Parathyroid adenoma (tissue), 2 donors: ENCODE data around the gene CPA5.

Source experiments
- H2AFZ ChIP-seq: fragments of 300-600 bp; sonication (generic); one replicate; pipeline ENCODE4 v1.7.0; 2017; ENCODE audit warnings: antibody characterized with exemption, mild to moderate bottlenecking
- H3K27ac ChIP-seq: fragments of 300-600 bp; sonication (generic); one replicate; pipeline ENCODE4 v1.7.0; 2017
- H3K27me3 ChIP-seq: fragments of 300-600 bp; sonication (generic); one replicate; pipeline ENCODE4 v1.7.0; 2017; ENCODE audit warnings: low read length; ENCODE audit not compliant: control insufficient read depth, insufficient read depth
- H3K36me3 ChIP-seq: fragments of 300-600 bp; sonication (generic); one replicate; pipeline ENCODE4 v1.7.0; 2017; ENCODE audit warnings: low read length; ENCODE audit not compliant: control insufficient read depth, insufficient read depth
- H3K4me1 ChIP-seq: fragments of 300-600 bp; sonication (generic); one replicate; pipeline ENCODE4 v1.7.0; 2017; ENCODE audit warnings: control low read depth
- H3K4me2 ChIP-seq: fragments of 300-600 bp; sonication (generic); one replicate; pipeline ENCODE4 v1.7.0; 2017; ENCODE audit warnings: low read length
- H3K4me3 ChIP-seq: fragments of 300-600 bp; sonication (generic); one replicate; pipeline ENCODE4 v1.7.0; 2017; ENCODE audit warnings: low read depth, low read length
- H3K79me2 ChIP-seq: fragments of 300-600 bp; sonication (generic); one replicate; pipeline ENCODE4 v1.7.0; 2017; ENCODE audit warnings: control low read depth
- H3K9ac ChIP-seq: fragments of 300-600 bp; sonication (generic); one replicate; pipeline ENCODE4 v1.7.0; 2017; ENCODE audit warnings: mild to moderate bottlenecking
- H3K9me3 ChIP-seq: fragments of 300-600 bp; sonication (generic); one replicate; pipeline ENCODE4 v1.7.0; 2017; ENCODE audit warnings: low read length; ENCODE audit not compliant: control insufficient read depth
- CTCF ChIP-seq: fragments of 300-600 bp; sonication (generic); IDR thresholded peaks from one replicate; pipeline ENCODE4 v1.7.0; 2017; ENCODE audit warnings: antibody characterized with exemption, mild to moderate bottlenecking
- donor health status: primary hyperparathyroidism.

The CPA5 gene

GRCh38 chr7:130365511-130366441 is 21.2 kb downstream of the CPA5 start:
- Histone ChIP-seq H3K36me3 (no peaks in the 10 kb centered on the region), H3K27ac (no peak overlapping the region), H2AFZ (no peak overlapping the region), H3K9me3 (no peaks in the 10 kb centered on the region), H3K9ac (no peak overlapping the region), H3K4me3 (no peak overlapping the region), H3K27me3 (no peaks in the 10 kb centered on the region), H3K79me2 (no peaks in the 10 kb centered on the region), H3K4me2 (no peak overlapping the region), H3K4me1 (no peaks in the 10 kb centered on the region)
- TF ChIP-seq CTCF: no peak

DNA sequence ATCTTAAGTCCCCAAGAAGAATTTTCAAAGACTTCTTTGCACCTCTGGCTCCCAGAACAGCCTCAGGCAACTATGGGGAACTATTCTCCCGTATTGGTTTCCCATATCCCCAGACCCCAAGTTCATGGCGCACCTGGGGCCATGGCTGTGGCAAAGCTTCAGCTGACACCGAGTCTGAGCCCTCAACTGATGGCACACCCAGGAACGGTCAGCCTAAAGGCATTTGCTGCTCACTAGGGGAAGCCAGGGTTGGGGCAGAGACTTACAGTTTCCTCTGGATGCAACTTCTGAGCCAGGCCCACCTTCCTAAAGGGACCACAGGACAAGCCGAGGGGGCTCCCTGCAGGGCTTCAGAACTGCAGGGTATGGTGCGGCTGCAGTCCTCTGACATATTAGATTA is 21.9 kb downstream of the CPA5 start:
- no peak overlapping the region for H2AFZ ChIP-seq
- H3K27ac ChIP-seq: no peak overlapping the region
- TF ChIP-seq CTCF: no peak
- H3K9ac ChIP-seq: no peak overlapping the region
- no peak overlapping the region for H3K4me3 ChIP-seq
- no peaks in the 10 kb centered on the region for H3K4me1 ChIP-seq
- no peaks in the 10 kb centered on the region for H3K27me3 ChIP-seq
- no peaks in the 10 kb centered on the region for H3K9me3 ChIP-seq
- H3K79me2 ChIP-seq: no peaks in the 10 kb centered on the region
- H3K4me2 ChIP-seq: no peak overlapping the region
- no peaks in the 10 kb centered on the region for H3K36me3 ChIP-seq

DNA sequence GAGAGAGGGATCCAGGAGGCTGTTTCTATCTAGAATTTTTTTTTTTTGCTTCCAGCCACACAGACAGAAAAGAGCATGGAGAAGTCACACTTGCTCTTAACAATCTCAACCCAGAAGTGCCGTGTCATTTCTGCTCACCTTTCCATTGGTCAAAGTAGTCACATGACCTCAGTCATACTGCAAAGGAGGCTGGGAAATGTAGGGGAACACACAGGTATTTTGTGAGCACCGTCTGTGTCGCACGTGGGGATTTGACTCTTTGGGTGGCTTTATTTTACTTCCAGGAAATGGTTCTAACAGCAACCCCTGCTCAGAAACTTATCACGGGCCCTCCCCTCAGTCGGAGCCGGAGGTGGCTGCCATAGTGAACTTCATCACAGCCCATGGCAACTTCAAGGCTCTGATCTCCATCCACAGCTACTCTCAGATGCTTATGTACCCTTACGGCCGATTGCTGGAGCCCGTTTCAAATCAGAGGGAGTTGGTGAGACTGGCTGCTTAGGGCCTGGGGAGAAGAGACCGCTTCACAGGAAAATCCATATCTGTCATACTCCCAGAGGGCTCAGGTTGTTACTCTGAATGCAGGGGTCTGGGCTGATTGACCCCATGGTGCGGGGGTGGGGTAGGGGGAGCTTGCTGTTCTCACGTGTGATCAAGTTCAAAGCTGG is 22.6 kb downstream of the CPA5 start:
- Histone ChIP-seq H3K27me3 (no peaks in the 10 kb centered on the region), H2AFZ (no peak overlapping the region), H3K4me2 (no peak overlapping the region), H3K4me3 (no peak overlapping the region), H3K27ac (no peak overlapping the region), H3K4me1 (no peaks in the 10 kb centered on the region), H3K79me2 (no peaks in the 10 kb centered on the region), H3K36me3 (no peaks in the 10 kb centered on the region), H3K9me3 (no peaks in the 10 kb centered on the region), H3K9ac (no peak overlapping the region)
- no peak for TF ChIP-seq CTCF

GRCh38 chr7:130367836-130368746 is 23.5 kb downstream of the CPA5 start:
- Histone ChIP-seq H3K4me1 (no peaks in the 10 kb centered on the region), H2AFZ (no peak overlapping the region), H3K36me3 (no peaks in the 10 kb centered on the region), H3K9me3 (no peaks in the 10 kb centered on the region), H3K4me2 (no peak overlapping the region), H3K79me2 (no peaks in the 10 kb centered on the region), H3K9ac (no peak overlapping the region), H3K27me3 (no peaks in the 10 kb centered on the region), H3K4me3 (no peak overlapping the region), H3K27ac (no peak overlapping the region)
- TF ChIP-seq CTCF: no peak
